GM20431 (cell line): ENCODE results near the gene METRNL.
"Not testable (repeated sequence)": the region's sequence is repeated elsewhere in the genome, so short reads cannot be mapped to it uniquely, and the experiment has no call there.

Experiments used
- in situ Hi-C: fragments of 300-500 bp; cut with MseI, MboI; formaldehyde crosslinking; loops from one replicate; pipeline ENCODE4 v1.15.0; 2020; ENCODE audit warnings: low sequenced_read_pairs; ENCODE audit not compliant: unreplicated experiment

The METRNL gene

DNA sequence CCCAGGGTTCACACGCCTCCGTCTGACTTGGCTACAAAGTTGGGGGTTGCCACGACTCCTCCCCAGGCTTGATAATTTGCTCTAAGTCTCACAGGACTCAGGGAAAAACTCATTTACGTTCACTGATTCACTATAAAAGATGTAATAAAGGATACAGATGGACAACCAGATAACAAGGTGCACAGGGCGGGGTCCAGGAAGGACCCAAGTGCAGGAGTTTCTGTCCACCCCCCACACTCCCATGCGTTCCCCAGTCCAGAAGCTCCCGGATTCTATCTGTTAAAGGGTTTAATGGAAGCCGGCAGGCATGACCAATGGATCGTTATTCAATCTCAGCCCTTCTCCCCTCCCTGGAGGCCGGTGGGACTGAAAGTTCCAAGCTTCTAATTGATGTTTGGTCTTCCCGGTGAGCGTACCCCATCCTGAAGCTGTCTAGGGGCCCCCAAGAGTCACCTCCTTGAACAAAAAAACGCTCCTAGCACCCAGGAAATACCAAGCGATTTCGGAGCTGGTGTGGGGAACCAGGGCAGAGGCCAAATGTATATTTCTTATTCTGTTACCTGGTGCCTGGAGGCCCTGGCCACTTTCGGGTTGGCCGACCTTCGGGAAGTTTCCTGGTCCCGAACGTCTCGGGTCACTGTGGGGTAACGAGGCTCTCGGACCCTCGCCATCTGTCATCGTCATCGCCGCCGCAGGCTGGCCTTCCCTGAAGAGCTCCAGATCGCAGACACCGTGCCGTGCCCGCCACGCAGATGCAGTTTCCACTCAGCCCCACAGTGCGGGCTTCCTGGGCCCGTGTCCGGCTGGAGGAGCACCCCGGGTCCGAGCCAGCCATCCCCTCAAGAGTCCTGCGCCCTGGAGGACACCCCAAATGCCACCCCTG, 13.5 kb upstream of the METRNL start:
- in situ Hi-C loops, result no loop called here

- in situ Hi-C loops, result not testable (repeated sequence)
Measured at GRCh38 chr17:83066543-83066890, 12.9 kb upstream of the METRNL start.

- in situ Hi-C loops, result no loop called here
Measured at GRCh38 chr17:83067071-83067717, 12.2 kb upstream of the METRNL start.

GRCh38 chr17:83067718-83068261, 11.6 kb upstream of the METRNL start:
- in situ Hi-C loops, result no loop called here

DNA sequence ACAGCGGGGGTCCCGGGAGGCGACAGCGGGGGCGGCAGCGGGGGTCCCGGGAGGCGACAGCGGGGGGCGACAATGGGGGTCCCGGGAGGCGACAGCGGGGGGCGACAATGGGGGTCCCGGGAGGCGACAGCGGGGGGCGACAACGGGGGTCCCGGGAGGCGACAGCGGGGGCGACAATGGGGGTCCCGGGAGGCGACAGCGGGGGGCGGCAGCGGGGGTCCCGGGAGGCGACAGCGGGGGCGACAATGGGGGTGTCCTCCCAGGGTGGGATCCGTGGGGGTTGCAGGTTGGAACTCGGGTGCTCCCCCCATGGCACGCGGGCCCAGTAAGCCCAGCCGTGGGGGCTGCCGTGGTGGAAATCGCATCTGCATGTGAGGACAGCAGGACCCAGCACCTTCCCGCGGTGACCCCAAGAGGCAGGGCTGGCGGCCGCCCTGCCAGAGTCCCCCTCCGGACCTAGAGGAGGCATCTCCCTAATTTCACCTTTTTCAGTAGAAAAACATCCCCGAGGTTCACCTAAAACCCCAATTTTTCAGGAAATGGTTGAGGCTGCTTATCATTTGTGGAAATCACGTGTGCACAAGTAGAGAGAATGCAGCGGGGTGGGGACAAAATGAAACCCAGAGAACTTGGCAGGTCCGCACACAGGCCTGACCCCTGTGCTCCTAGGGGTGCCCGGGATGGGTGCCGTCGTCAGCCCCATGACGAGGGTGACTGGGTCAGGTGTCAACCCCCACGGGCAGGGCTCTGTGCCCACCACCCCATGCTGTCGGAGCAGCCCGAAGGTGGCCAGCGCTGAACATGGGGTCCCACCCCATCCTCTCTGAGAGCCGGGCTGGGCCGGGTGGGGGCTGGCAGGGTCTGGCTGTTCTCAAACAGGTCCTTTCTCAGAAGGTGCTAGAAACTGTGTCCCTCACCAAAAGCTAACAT, 10.5 kb upstream of the METRNL start:
- in situ Hi-C loops, result no loop called here

DNA sequence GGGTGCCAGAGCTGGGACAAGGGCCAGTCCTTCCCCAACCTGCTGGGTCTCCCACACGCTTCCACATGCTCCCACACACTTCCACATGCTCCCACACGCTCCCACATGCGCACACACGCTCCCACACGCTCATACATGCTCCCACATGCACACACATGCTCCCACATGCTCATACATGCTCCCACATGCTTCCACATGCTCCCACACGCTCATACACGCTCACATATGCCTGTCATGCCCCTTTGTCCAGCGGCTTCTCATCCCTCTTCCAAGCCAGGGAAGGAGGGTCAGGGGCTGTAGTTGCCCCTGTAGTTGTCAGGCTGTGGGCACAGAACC, 9.9 kb upstream of the METRNL start:
- in situ Hi-C loops, result no loop called here

GRCh38 chr17:83069931-83070742, 9.3 kb upstream of the METRNL start:
- in situ Hi-C loops, result no loop called here

GRCh38 chr17:83070800-83071341, 8.5 kb upstream of the METRNL start:
- in situ Hi-C loops, result no loop called here

- in situ Hi-C loops, result no loop called here
Measured at GRCh38 chr17:83071365-83071764, 8.0 kb upstream of the METRNL start.

GRCh38 chr17:83071966-83072562, 7.3 kb upstream of the METRNL start:
- in situ Hi-C loops, result no loop called here

DNA sequence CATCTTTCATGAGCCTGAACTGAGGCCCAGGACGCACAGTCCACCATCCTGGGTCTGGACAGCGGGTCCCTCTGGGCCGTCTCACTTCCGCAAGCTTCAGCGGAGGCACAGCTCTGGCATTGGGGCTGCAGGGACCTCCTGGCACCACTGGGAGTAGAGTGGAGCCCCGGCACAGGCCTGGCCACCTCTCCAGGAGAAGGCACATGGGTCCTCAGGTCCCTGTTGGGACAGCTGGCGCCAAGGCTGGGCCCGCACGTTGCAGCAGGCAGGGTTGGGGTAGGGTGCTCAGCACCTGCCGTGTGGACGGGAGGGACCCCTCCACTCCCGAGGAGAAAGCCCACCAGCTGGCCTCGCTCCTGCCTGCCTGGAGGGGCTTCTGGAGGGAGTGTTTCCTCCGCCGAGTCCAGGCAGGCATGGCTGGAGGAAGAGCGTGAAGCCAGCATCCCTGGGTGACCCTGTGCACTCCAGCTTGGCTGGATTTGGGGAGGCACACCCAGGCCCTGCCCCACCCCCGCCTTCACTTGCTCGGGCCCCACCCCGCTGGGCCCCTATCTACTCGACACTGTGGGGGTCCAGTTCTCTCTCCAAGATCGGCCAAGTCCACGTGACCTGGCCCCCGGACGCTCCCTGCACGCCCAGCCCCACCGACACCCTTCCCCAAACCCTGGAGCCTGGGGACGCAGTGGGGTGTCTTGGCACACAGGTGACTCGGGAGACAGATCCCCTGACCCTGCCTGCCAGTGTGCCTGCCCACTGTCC, 6.6 kb upstream of the METRNL start:
- in situ Hi-C loops, result no loop called here

GRCh38 chr17:83073389-83074063, 5.9 kb upstream of the METRNL start:
- in situ Hi-C loops, result no loop called here

GRCh38 chr17:83074486-83075223, 4.8 kb upstream of the METRNL start:
- in situ Hi-C loops, result no loop called here

DNA sequence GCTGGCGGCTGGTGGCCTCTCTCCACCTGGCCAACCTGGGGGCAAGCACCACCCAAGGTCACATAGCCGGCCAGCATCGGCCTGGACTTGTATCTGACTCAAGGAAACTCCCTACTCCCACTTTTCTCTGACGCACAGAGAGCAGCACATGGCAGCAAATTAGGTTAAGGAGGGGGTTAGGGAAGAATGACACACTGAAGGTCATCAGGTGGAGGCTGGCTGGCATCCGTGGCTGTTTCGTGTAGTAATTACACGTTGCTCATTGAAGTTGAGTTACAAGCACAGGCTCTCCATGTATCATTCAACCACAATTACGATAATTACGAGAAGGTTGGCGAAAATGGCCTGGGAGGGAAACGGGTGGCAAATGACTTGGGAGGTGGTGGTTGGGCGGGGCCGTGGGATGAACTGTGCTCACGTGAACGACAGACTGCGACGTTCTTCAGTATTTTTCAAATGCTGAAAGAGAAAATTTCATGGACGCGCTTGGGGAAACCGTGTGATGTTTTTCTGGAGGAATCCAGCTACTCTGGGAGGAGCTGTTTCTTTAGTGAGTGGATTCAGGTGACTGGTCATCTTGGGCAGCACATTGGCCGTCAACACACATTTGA, 4.0 kb upstream of the METRNL start:
- in situ Hi-C loops, result no loop called here

GRCh38 chr17:83076938-83077337, 2.5 kb upstream of the METRNL start:
- in situ Hi-C loops, result no loop called here

- in situ Hi-C loops, result no loop called here
Measured at GRCh38 chr17:83077411-83077810, 2.0 kb upstream of the METRNL start.

DNA sequence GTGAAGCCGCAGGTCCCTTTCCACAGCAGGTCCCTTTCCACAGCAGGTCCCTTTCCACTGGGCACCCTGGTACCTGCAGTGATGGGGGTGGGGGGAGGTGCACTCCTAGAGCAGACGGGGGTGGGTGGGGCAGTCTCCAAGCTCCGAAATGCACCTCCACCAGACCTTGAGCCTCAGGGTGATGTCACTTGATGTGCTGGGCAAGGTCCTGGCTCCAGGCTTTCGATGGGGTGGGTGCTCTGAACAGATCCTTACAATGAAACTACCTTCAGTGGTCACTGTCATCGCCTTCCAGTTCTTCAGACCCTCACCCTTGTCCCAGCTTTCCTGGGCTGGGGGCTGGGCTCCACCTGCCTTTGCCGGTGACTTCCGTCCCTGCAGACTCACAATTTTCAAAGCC, 1.5 kb upstream of the METRNL start:
- in situ Hi-C loops, result no loop called here
